ENCODE measurements around the gene ZP2.
"Not testable (repeated sequence)": the region's sequence is repeated elsewhere in the genome, so short reads cannot be mapped to it uniquely, and the experiment has no call there.

The ZP2 gene

DNA sequence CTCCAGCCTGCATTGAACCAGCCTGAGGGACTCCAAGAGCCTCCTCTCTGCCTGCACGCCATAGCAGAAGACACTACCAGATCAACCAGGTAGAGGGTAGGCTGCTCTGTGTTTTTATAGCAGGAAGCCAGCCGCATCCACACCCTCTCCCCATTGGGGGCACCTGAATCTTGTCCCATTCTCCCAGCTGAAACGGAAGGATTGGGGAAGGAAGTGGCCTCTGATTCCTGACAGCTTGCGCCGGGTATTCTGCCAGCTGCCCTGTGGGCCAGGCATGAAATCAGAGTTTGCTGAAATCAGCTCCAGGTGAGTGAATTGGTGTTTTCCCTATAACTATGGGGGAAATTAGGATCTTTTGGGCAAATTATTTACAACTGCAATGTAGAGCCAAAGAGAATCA lies at the start of gene ZP2:
ZP2 (minus strand) TSS at position 89 of the 400 bp plus-strand sequence; CDS start at position 62, 27 bp downstream.
- no peak for DNase-seq

- no peak for DNase-seq
Observed at GRCh38 chr16:21257284-21257683, 45.9 kb upstream of the ZP2 start.

DNA sequence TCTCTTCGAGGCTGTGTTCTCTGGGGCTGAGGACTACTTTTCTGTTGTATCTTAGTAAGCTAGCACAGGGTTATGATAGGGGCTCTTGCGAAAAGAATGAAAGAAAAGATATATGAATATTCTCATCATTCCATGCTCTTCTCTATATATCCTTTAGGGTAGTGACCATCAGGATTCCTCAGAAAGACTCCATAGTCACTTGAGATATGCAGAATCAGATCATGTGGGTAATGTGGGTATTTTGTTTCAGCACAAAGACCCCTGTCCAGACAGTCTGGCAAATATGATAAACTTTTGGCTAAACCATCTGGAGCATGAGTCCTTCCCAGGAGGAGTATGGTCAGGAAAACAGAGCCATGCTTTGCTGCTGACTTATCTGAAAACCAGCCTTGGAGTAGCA lies 45.3 kb upstream of the ZP2 start:
- no peak for DNase-seq

DNA sequence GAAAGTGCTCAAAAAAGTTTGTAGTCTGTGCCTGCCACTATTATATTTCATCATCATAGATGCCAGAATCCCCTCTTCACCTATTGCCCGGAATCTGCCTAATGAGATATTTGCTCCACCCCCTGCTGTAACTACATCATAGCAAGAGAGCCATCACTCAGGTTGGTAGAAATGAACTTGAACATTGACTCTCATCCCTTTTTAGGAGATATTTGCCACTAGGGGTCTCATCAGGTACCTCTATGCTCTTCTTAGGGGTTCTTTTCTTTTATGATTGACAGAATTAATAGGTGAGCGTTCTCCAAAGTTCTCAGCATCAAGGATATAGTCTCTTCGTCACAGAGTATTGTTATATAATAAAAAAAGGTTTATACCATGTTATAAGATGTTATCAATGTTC lies 42.1 kb upstream of the ZP2 start:
- DNase-seq, result no peak

DNA sequence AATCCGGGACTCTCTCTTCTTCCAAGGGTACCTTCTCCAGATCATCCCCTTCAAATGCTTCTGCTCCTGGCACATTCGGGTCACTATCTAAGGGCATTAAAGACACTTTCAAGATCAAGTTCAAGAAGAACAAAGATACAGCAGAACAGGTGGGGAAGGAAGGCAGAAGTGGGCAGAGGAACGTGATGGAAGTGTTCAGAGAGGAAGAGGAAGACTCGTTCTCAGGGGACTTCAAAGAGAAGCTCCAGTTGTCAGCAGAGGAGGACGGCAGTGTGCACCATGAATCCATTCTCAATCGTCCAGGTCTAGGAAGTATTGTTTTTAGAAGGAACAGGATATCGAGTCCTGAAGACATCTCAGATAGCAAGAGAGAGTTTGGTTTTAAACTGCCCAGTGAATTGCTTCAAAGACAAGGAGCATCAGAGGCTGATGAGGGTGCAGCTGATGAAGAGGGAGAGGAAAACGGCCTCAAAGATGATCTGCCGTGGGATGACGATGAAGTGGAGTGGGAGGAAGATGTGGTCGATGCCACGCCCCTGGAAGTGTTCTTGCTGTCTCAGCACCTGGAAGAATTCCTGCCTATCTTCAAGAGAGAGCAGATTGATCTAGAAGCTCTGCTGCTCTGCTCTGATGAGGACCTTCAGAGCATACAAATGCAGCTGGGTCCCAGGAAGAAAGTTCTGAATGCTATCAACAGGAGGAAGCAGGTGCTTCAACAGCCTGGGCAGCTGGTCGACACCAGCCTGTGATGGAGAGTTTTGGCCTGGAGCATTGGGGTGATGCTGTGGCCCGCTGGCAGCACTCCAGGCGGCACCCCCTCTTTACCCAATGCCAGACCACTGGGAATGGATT lies 38.9 kb upstream of the ZP2 start:
- DNase-seq, result no peak

DNA sequence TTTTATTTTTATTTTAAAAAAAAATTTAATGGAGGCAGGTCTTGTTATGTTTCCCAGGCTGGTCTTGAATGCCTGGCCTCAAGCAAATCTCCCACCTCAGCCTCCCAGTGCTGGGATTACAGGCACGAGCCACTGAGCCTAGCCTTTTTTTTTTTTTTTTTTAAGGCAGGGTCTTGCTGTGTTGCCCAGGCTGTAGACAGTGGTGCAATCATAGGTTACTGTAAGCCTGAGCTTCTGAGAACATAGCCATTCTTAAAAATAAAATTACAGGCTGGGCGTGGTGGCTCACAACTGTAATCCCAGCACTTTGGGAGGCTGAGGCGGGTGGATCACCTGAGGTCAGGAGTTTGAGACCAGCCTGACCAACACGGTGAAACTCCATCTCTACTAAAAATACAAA lies 36.8 kb upstream of the ZP2 start:
- not testable (repeated sequence) for DNase-seq

- DNase-seq, result no peak
Observed at GRCh38 chr16:21244518-21245215, 33.3 kb upstream of the ZP2 start.

GRCh38 chr16:21242756-21243155 lies 31.4 kb upstream of the ZP2 start:
- DNase-seq, result no peak

DNA sequence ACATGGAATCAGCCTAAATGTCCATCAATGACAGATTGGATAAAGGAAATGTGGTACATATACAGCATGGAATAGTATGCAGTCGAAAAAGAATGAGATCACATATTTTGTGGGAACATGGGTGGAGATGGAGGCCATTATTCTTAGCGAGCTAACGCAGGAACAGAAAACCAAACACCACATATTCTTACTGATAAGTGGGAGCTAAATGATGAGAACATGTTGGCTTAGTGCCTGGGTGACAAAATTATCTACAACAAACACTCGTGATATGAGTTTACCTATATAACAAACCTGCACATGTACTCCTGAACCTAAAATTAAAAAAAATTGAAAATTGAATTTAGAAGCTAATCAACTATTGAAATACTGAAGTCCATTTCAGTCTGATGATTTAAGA lies 28.3 kb upstream of the ZP2 start:
- no peak for DNase-seq

GRCh38 chr16:21236831-21237230 lies 25.5 kb upstream of the ZP2 start:
- DNase-seq, result no peak

- no peak for DNase-seq
Observed at GRCh38 chr16:21235199-21235585, 23.8 kb upstream of the ZP2 start.

DNA sequence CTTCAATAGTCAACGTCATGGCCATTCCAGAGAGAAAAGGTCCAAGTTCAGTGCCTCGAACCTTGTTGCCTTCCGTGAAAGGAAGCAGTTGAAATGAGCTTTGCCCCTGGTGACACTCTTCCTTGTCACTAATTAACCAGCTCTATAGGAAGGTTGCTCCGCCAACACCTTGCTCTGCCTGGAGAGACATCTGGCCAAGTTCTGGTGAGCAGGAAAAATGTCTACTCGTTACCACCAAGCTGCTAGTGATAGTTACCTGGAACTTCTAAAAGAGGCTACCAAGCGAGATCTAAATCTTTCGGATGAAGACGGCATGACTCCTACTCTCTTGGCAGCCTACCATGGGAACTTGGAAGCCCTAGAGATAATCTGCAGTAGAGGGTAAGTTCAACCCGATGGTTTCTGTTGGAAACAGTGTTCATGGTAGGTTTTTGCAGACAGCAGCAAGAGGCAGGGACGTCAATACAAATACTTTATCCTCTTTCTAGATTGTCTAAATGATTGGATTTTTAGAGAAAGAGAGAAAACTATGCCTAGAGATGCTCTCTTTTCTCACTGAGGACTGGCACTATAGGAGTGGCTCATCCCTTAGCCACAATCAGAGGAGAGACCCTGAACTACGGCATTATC lies 22.3 kb upstream of the ZP2 start, which contains the start of gene ANKS4B:
ANKS4B (plus strand) TSS at position 179 of the 630 bp plus-strand sequence; CDS start at position 218, 39 bp downstream.
- DNase-seq, result no peak

GRCh38 chr16:21233045-21233520 lies 21.7 kb upstream of the ZP2 start:
- no peak for DNase-seq

GRCh38 chr16:21228361-21228872 lies 17.0 kb upstream of the ZP2 start:
- no peak for DNase-seq

DNA sequence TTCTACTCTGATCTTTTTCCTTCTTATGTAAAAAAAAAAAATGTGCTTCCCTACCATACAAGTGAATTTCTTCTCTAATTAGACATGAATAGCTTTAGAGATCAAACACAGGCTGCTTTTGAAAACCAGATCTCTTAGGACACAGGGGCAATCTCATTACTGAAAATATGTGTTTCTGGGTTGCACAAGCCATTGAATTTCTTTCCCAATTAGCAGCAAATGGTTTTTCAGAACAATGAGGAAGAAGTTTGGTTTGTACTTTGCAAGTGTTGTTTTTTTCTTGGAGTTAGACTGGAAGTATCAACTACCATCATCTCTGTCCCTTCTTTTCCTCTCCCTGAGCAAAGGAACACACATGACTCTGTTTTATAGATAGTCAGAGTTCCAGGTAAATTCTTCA lies 16.5 kb upstream of the ZP2 start:
- DNase-seq, result no peak

DNA sequence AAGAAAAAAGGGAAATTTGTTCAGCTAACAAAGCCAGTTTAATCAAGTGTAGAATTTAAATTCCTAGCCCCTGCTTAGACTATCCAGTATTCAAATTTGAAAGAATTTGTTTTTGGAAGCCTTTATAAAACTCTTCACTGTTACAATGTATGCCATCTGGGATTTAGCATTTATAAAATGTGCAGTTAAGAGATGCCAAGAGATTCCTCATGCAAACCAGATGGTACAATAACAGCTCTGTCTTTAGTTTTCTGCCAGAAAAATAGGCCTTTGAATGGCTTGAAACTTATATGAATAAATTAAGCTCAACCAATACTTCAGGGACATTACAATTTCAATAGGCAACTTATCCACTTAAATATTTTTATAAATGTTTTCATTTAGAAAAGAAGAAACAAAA lies 15.4 kb upstream of the ZP2 start:
- DNase-seq, result no peak

DNA sequence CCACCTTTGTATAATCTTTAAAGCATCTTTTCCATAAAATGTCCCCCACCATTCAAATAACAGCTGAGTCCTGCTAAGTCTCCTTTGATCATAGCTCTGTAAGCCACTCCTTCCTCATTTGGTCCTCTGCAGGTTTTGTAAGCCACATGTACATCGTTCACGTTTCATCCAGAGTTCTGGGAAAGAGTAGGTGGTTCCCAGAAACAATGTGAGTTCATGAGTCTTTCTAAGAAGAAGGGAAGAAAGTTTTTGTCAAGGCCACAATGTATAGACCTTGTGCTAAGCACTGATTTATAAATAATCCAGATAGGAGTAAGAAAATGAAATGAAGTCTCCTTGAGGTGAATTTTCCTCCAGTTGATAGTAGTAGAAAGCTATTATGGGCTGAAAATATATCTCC lies 13.4 kb upstream of the ZP2 start:
- DNase-seq, result no peak

DNA sequence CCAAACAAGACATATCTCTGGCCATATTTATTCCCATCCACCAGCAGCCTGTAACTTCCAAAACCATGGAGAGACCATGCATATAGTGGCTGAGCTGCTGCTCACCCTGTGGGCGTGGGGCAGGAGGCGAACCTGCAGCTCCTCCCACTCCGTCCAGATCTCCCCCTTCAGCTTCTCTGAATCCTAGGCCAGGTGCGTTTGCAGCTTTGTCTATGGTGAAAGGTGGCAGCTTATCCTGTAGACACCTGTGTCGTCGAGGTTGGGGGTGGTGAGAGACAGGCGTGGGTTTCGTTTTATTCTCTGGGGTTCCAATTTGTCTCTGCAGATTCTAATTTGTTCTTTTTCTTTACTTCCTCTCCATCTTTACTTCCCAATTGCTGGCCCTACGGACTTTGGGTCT lies 12.4 kb upstream of the ZP2 start:
- DNase-seq, result no peak

GRCh38 chr16:21222495-21223337 lies 11.3 kb upstream of the ZP2 start:
- DNase-seq, result no peak

DNA sequence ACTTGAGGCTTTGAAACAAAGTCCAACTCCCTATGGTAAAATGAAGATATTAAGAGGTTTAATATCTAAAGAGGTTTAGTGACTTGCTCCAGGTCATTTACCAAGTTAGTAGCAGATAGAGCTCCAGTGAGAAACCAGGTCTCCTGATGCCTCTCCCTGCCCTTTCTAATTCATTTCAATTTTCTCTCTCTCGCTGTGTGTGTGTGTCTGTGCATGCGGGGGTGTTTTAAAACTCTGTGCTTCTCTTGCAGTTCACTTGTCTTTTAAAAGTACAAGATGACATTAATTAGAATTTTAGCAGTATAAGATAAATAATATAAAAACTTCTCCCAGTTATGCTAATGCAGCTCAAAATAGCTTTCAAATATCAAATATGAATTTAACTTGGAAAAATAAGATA lies 8.2 kb upstream of the ZP2 start:
- DNase-seq, result no peak

DNA sequence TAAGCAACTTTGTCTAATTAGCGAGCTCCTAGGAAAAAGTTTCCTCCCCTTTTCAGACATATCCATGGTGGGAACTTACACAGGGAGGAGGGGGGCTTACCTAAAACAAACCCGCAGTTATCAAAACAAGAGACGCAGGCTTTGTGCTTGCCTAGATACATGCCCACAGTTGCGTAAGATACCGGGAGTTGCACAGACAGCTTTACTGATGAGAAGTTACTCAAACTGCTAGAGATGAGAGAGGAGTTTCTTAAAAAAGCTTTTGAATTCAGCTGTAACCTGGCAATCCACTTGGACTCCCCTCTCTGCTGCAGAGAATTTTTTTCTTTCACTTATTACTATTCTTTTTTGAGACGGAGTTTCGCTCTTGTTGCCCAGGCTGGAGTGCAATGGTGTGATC lies 6.8 kb upstream of the ZP2 start:
- DNase-seq, result no peak

- no peak for DNase-seq
Observed at GRCh38 chr16:21217121-21217520, 5.7 kb upstream of the ZP2 start.

GRCh38 chr16:21214086-21214485 lies 2.7 kb upstream of the ZP2 start:
- no peak for DNase-seq

Data from CD4-positive, alpha-beta T cell treated with Interleukin-15 for 1 hour (primary cell).